ENCODE results near the gene XYLT2.

Gene XYLT2

DNA sequence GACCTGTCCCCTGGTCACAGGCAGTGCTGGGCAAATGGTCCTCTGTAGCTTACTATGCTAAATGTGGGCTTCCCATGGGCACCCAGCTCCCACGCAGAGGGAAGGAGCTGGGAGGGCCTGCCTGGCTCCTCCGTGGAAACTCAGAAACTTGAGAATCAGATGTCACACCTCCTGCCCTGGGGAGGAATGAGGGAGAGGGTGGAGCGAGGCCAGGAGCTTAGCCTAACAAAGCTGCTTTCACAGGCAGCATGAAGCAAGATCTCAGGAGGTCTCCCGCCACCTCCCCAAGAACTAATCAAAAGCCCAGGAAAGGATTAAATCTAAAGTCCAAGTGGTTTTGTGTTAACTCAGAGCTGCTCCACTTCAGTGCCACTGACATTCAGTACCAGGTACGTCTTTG lies 33.6 kb upstream of the XYLT2 start:
- TF ChIP-seq, protein P1, sequence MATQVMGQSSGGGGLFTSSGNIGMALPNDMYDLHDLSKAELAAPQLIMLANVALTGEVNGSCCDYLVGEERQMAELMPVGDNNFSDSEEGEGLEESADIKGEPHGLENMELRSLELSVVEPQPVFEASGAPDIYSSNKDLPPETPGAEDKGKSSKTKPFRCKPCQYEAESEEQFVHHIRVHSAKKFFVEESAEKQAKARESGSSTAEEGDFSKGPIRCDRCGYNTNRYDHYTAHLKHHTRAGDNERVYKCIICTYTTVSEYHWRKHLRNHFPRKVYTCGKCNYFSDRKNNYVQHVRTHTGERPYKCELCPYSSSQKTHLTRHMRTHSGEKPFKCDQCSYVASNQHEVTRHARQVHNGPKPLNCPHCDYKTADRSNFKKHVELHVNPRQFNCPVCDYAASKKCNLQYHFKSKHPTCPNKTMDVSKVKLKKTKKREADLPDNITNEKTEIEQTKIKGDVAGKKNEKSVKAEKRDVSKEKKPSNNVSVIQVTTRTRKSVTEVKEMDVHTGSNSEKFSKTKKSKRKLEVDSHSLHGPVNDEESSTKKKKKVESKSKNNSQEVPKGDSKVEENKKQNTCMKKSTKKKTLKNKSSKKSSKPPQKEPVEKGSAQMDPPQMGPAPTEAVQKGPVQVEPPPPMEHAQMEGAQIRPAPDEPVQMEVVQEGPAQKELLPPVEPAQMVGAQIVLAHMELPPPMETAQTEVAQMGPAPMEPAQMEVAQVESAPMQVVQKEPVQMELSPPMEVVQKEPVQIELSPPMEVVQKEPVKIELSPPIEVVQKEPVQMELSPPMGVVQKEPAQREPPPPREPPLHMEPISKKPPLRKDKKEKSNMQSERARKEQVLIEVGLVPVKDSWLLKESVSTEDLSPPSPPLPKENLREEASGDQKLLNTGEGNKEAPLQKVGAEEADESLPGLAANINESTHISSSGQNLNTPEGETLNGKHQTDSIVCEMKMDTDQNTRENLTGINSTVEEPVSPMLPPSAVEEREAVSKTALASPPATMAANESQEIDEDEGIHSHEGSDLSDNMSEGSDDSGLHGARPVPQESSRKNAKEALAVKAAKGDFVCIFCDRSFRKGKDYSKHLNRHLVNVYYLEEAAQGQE (IDR thresholded peaks at IDR 0.05; ENCODE audit: low read depth): no peak
- TF ChIP-seq YY1 (IDR thresholded peaks at IDR 0.05; ENCODE audit: low read depth) (no peak), MAX (IDR thresholded peaks at IDR 0.05) (no peak), EP300 (IDR thresholded peaks at IDR 0.05; ENCODE audit: borderline replicate concordance) (no peak), TAF1 (IDR thresholded peaks at IDR 0.05; ENCODE audit: low read depth) (no peak), CEBPB (IDR thresholded peaks at IDR 0.05) (no peak), EGR1 (IDR thresholded peaks at IDR 0.05) (no peak), USF1 (IDR thresholded peaks at IDR 0.05) (no peak), TEAD4 (IDR thresholded peaks at IDR 0.05) (no peak)

DNA sequence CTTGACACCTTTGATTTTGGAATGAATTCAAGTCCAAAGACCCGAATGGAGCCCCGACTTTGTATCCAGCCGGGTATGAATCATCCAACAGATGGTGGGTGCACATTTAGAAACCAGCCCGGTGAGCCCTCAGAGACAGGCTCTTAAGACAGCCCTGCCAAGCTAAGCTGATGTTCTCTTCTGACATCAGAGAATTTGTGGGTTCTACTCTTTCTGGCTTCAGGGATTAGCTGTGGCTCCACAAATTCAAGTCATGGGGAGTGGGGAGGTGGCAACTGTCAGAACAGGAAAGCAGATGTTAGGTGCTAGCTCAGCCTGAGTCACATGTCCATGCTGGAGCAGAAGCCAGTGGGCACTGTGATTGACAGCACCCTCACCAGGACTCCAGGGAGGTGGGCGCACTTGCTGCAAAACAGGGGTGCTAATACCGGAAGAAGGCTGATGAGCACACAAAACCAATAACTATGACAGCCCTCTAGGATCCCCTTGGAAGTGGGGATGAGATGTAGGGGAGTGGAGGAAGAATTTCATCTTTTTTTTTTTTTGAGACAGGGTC lies 31.4 kb upstream of the XYLT2 start:
- no peak for TF ChIP-seq CEBPB (IDR thresholded peaks at IDR 0.05)
- no peak for TF ChIP-seq NFIC (IDR thresholded peaks at IDR 0.05)
- TF ChIP-seq CREB1 (IDR thresholded peaks at IDR 0.05; ENCODE audit: low read depth): no peak
- TF ChIP-seq FOXM1 (IDR thresholded peaks at IDR 0.05; ENCODE audit: borderline replicate concordance, low read depth): no peak
- TF ChIP-seq TCF12 (IDR thresholded peaks at IDR 0.05; ENCODE audit: low read depth): no peak

- TF ChIP-seq EP300 (IDR thresholded peaks at IDR 0.05; ENCODE audit: borderline replicate concordance): no peak
- TF ChIP-seq CREB1 (IDR thresholded peaks at IDR 0.05; ENCODE audit: low read depth): no peak
- no peak for TF ChIP-seq EGR1 (IDR thresholded peaks at IDR 0.05)
- no peak for TF ChIP-seq TAF1 (IDR thresholded peaks at IDR 0.05; ENCODE audit: low read depth)
- no peak for TF ChIP-seq ZBTB7A (IDR thresholded peaks at IDR 0.05; ENCODE audit: low read depth)
- TF ChIP-seq, protein P1 (IDR thresholded peaks at IDR 0.05; ENCODE audit: low read depth): no peak
- no peak for TF ChIP-seq YY1 (IDR thresholded peaks at IDR 0.05; ENCODE audit: low read depth)
- no peak for TF ChIP-seq CEBPB (IDR thresholded peaks at IDR 0.05)
- TF ChIP-seq RAD21 (IDR thresholded peaks at IDR 0.05; ENCODE audit: low read depth): no peak
- no peak for TF ChIP-seq TEAD4 (IDR thresholded peaks at IDR 0.05)
- TF ChIP-seq TCF12 (IDR thresholded peaks at IDR 0.05; ENCODE audit: low read depth): no peak
- TF ChIP-seq USF1 (IDR thresholded peaks at IDR 0.05): no peak
- no peak for TF ChIP-seq NFIC (IDR thresholded peaks at IDR 0.05)
- TF ChIP-seq FOXM1 (IDR thresholded peaks at IDR 0.05; ENCODE audit: borderline replicate concordance, low read depth): no peak
- no peak for TF ChIP-seq MAX (IDR thresholded peaks at IDR 0.05)
Observed at GRCh38 chr17:50316016-50316587, 29.8 kb upstream of the XYLT2 start.

- TF ChIP-seq FOXM1 (IDR thresholded peaks at IDR 0.05; ENCODE audit: borderline replicate concordance, low read depth): no peak
- TF ChIP-seq CEBPB (IDR thresholded peaks at IDR 0.05): no peak
- TF ChIP-seq MAX (IDR thresholded peaks at IDR 0.05): no peak
- TF ChIP-seq TAF1 (IDR thresholded peaks at IDR 0.05; ENCODE audit: low read depth): no peak
- TF ChIP-seq RAD21 (IDR thresholded peaks at IDR 0.05; ENCODE audit: low read depth): no peak
- no peak for TF ChIP-seq TCF12 (IDR thresholded peaks at IDR 0.05; ENCODE audit: low read depth)
- TF ChIP-seq USF1 (IDR thresholded peaks at IDR 0.05): no peak
- TF ChIP-seq TEAD4 (IDR thresholded peaks at IDR 0.05): no peak
- no peak for TF ChIP-seq EP300 (IDR thresholded peaks at IDR 0.05; ENCODE audit: borderline replicate concordance)
- no peak for TF ChIP-seq CREB1 (IDR thresholded peaks at IDR 0.05; ENCODE audit: low read depth)
- TF ChIP-seq YY1 (IDR thresholded peaks at IDR 0.05; ENCODE audit: low read depth): no peak
- no peak for TF ChIP-seq NFIC (IDR thresholded peaks at IDR 0.05)
- no peak for TF ChIP-seq ZBTB7A (IDR thresholded peaks at IDR 0.05; ENCODE audit: low read depth)
- no peak for TF ChIP-seq EGR1 (IDR thresholded peaks at IDR 0.05)
- TF ChIP-seq, protein P1 (IDR thresholded peaks at IDR 0.05; ENCODE audit: low read depth): no peak
Observed at GRCh38 chr17:50317121-50317520, 28.8 kb upstream of the XYLT2 start.
